GM19328 (cell line): ENCODE results near the gene MKNK2.

Experiments used
- ATAC-seq: cut with Tn5 transposase; IDR thresholded peaks from one replicate; pipeline ENCODE4 v1.9.1; 2021; ENCODE audit warnings: mild to moderate bottlenecking, moderate library complexity; ENCODE audit not compliant: unreplicated experiment

MKNK2 gene

DNA sequence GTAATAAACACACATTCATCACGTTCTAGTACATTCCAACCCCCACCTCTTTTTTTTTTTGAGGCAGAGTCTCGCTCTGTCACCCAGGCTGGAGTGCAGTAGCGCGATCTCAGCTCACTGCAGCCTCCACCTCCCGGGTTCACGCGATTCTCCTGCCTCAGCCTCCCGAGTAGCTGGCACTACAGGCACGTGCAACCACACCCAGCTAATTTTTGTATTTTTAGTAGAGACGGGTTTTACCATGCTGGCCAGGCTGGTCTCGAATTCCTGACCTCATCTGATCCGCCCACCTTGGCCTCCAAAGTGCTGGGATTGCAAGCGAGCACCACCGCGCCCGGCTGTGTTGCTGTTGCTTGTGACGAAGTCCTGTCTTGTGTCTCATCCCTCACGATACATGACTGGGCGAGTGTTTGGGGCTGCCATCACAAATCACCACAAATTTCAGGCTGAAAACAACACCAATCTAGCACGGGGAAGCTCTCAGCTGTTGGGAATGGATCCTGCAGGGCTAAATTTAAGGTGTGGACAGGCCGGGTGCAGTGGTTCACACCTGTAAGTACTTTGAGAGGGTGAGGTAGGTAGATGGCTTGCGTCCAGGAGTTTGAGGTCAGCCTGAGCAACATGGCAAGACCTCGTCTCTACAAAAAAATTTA lies 29.4 kb upstream of the MKNK2 start:
- no peak for ATAC-seq

DNA sequence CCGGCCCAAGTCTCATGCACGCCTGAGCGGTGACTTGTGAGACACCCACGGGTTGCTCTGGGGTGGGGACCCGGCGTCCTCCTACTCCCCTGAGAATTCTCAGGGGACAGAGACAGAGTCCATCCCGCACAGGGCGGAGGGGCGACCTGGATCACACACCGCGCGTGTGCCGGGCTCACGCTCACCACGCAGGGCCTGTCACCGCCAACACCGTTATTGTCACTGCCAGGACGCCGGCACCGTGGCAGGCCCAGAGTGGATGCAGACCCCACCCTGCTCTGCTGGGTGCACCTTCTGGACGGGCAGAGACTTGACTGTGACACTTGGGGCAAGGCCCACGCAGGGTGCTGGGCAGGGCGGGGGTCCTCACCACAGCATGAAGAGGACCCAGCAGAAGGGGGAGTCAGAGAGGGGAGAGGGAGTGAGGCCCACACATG lies 28.8 kb upstream of the MKNK2 start:
- no peak for ATAC-seq

DNA sequence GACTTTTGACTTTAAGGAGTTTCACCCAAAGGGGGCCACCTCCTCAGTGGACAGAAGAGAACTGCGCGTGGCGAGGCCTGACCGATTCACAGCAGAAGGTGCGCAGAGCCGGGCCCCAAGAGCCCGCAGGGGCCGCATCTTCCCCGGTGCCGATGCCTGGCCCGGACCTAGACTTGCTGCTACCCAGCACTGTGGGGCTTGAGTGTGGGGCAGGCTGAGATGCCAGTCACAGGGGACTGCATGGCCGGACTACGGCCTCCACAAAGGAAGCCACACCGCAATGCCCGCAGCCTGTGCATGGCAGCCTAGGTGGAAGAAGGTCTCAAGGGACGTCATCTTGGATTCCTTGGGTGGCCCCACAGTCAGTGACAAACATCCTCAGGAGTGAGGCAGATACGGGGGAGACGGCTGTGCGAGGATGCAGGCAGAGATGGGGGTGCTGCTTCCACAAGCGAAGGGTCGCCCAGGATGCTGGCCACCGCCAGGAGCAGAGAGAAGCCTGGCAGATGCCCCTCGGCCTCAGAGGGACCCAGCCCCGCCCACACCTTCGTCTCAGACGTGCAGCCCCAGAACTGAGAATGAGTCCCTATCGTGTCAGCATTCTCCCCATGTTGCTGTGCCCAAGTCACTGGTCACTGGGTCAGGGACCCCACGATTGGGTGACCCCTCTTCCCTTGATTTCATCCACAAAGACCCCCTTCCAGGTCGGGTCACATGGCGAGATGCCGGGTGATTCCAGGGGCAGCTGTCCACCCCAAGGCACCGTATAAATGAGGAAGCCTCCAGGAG lies 28.2 kb upstream of the MKNK2 start:
- ATAC-seq = no peak

GRCh38 chr19:2077833-2078619 lies 27.0 kb upstream of the MKNK2 start:
- no peak for ATAC-seq

DNA sequence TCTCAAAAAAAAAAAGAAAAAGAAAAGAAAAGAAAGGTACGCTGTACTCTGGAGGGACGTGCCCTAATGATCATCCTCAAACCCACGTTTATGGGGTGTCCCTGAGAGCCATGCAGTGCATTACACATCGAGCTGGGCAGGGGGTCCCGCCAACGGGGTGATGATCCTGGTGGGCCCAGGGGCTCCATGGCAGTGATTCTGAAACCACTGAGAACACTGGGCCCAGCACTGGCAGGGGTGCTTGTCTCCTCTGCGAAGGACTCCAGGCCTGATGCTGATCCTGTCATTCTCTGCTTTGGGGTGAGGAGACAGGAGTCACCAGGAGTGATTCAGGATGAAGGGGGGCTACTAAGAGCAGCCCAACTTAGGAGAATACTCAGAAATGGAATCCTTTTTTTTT lies 26.4 kb upstream of the MKNK2 start:
- no peak for ATAC-seq

DNA sequence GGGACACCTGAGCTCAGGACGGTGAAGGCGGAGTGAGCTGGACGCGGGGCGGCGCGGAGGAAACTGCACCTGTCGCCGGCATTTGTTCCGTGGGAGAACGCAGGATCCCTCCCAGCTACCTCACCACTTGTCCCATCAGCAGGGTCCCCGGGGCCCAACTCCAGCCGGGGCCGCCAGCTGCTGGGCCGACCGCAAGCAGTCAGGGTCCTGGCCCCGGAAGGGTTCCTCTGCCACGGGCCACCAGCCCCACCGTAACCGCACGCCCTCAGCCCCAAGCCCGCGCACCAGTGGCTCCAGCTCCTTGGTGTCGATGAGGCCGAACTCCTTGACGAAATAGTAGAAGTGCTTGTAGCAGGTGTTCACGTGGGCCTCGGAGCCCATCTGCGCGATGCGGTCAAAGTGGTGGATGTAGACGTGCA lies 25.5 kb upstream of the MKNK2 start:
- no peak for ATAC-seq

DNA sequence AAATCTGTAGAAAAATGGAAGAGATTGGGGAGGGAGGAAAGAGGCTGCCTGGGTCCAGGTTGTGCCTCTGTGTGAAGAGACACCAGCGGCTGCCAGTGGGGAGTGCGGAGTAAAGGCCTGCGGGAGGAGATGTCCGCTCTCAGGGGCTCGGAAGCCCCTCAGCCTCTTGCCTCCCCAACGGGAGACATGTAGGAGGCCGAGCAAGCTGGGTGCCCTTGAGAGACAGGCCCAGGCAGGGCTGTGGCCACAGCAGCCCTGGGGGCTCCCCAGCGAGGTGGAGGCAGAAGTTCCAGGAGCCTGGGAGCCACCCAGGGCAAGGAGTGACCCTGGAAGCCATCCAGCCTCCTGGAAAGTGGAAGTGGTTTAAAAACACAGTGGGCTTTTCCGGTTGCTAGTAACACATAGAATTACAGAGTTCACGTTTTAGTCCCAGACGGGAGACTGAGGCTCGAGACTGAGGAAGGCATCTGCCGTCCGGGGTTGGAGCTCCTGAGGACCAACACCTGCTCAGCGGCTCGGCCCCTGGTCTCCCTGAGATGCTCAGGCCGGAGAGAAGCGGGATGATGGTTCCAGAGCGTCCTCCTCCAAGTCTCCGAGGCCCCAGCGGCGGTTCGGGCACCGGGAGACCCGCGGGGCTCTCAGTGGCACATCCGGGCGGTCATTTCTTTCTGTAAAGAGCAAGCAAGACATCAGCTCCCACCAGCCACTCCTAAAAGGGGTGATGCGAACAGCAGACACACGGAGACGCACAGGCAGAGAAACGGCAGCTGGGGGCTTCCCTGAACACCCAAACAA lies 21.9 kb upstream of the MKNK2 start:
- ATAC-seq = no peak

- no peak for ATAC-seq
Measured at GRCh38 chr19:2070986-2071673, 20.1 kb upstream of the MKNK2 start.

GRCh38 chr19:2070436-2070827 lies 19.4 kb upstream of the MKNK2 start:
- no peak for ATAC-seq

DNA sequence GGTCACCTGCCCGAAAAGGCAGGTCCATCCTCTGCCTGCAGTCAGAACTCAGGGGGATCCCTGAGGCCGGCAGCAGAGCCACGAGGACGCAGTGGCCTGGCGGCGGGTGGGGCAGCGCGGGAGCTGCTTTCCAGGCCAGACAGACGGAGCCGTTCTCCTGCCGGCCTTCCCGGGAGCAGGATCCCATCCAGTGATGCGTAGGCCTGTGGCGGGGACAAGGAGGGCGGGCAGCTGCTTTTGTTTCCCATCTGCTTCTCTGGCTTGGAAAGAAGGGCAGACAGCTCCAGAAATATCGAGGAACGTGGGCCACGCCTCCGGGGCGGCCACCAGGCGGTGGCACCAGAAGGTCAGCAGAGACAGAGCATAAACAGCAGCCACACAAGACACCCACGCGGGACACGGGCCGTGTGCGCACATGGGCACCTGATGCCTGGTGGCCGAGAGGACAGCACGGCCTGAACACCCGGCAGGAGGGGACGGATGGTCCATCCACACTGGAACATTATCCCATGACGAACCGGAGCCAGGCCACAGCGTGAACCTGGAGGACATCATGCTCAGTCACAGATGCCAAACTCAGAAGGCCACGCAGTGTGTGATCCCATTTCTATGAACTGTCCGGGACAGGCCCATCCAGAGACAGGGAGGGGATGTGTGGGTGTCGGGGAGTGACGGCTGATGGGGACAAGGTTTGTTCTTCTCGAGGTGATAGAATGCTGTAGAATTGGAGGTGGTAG lies 13.9 kb upstream of the MKNK2 start:
- ATAC-seq = no peak

DNA sequence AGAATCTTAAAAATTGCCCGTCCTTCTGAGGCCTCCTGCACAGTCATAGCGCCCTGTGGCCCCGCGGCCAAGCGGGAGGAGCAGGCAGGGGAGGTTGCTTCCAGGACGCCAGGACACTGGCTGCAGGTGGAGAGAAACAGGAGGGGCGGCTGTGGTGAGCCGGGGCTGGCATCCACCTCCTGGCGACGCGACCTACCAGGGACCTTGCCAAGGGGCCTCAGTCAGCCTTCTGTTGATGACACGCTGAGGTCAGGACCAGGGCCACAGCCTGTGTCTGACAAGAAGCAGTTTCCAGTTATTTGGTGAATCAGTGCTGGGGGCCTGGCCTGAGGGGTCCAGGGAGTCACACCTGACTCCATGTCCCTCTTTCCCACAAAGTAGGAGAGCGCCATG lies 13.3 kb upstream of the MKNK2 start:
- no peak for ATAC-seq

- no peak for ATAC-seq
Measured at GRCh38 chr19:2063824-2064223, 12.8 kb upstream of the MKNK2 start.

DNA sequence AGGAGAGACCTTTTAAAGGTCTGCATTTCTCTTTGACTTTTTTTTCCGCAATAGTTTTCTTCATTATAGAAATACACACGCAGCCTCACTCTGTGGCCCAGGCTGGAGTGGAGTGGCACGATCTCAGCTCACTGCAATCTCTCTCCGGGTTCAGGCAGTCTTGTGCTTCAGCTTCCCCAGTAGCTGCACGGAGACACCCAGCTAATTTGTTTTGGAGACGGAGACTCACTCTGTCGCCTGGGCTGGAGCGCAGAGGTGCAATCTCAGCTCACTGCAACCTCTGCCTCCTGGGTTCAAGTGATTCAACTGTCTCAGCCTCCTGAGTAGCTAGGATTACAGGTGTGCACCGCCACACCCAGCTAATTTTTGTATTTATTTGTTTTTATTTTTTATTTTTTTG lies 11.7 kb upstream of the MKNK2 start:
- ATAC-seq = no peak

GRCh38 chr19:2062389-2062729 lies 11.3 kb upstream of the MKNK2 start:
- ATAC-seq = no peak

DNA sequence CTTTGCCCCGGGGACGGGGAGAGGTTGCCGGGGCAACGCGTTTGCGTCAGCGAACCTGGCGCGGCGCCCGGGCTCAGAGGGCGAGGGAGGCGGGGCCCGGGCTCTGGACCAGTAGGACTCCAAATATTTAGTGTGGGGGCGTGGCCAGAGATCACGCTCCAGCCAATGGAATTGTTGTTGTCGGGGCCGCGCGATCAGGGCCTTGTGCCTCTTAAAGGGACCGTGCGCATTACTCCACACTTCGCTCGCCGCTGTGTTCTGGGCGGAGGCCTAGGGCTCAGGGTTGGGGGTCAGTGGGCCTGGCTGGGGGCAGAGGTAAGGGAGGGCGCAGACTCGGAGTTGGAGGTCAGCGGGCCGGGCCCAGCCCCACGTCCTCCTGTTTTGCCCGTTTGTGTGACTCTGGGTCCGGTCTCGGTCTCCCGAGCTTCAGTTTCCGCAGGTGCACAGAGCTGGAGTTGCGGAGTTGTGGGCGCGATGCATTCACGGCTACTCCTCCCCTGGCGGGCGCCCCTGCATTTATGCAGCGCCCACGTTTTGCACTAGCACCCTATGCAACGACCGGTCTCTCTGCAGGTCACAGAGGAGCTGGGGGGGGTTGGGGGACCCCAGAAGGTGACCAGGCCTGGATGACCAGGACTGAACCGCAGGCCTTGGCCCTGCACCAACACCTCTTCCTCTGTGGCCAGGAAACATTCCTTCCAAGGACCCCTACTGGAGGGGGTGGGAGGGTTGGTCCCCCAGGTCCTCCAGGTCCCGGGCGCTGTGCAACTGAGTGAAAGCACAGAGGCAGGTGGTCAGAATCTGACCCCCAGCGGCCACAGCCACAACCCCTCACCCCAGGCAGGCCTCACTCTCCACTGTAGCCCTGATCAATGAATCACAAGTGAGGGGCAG lies 10.7 kb upstream of the MKNK2 start:
- ATAC-seq = peak; percentile 77

DNA sequence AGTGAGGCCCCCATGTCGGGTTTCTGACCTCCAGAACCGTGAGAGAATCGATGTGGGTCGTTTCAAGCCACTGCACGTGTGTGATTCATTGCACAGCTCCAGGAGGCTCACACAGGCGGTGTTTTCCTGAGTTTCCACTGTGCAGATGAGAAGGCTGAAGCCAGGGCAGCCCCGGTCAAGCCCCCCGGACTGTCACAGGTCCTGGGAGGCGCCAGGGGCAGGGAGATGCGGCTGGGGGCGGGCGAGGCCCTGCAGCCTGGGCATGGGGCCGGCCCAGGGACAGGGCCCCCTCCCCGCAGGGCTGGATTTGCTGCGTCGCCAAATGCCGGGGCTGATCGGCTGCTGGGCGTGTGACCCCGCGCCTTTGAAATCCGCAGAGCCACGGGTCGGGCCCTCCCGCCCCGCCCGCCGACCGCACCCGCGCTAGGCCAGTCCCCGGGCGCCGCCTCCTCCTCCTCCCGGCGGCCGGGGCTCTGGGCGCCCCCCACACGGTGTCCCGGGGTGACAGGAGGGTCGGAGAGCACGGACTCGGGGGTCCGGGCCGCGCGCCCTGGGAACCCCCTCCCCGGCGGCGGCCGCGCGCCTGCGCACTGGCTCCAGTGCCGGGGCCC lies 9.9 kb upstream of the MKNK2 start:
- no peak for ATAC-seq

DNA sequence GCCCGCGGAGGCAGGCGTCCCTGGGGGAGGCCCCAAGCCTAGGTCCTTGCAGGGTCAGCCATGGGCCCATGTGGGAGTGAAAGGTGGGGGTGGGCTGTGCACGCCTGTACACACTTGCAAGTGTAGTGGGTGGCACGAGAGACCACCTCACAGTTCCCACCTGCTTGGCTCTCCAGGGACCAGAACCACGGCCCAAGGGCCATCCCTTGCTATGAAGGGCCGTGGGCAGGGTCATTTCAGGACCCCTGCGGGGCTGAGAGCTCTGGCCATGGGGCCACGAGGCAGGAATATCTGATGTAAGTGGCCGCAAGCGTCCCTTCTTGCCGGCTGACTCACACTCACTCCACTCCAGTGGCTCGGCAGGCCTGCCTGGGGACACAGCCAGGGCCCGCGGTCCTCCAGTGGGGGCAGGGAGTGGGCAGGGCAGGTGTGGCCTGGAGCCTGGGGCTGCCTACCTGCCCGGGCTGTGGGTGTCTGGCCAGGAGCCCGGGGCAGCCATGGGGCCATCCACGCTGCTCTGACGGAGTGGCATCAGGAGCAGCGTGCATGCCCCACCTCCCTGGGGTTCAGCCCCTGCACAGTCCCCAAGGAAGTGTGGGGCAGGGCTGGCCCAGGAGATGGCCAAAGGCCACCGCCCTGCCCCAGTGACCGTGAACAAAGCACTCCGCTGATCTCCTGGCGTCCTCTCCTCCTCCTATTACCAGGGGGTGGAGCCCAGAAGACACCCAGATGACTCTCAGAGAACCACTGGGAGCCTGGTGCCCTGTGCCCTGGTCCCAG lies 8.6 kb upstream of the MKNK2 start:
- no peak for ATAC-seq
